ENCODE data around the gene STK33.

STK33 gene

DNA sequence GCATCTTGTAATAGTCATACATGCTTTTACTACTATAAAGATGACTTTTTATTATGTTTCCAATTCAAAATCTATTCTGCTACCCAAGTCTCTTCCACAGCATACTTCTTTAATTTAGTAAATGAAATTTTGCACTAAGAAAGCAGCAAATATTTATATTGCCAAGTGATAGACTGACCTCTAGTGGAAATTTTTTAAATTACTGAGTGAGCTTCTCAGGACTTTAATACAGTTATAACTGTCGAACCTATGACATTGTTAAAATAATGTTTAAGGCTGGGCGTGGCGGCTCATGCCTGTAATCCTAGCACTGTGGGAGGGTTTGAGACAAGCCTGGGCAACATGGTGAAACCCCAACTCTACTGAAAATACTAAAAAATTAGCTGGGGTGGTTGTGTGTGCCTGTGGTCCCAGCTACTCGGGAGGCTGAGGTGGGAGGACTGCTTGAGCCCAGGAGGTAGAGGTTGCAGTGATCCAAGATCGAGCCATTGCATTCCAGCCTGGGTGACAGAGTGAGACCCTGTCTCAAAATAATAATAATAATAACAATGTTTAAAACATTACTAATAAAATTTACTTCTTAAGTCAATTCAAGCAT, 27.3 kb downstream of the STK33 start:
- peak; percentile 26 for DNase-seq (ENCODE audit: extremely low spot score)
- ChIA-PET POLR2A (no interaction called here), CTCF (interaction anchor here (0.6 to 6.6 kb wide), 40 partner anchors 9 to 551 kb away, joined by 3 to 69 read pairs (median 6); partner anchors contain the start of gene LMO1)
- TF ChIP-seq, protein P1, sequence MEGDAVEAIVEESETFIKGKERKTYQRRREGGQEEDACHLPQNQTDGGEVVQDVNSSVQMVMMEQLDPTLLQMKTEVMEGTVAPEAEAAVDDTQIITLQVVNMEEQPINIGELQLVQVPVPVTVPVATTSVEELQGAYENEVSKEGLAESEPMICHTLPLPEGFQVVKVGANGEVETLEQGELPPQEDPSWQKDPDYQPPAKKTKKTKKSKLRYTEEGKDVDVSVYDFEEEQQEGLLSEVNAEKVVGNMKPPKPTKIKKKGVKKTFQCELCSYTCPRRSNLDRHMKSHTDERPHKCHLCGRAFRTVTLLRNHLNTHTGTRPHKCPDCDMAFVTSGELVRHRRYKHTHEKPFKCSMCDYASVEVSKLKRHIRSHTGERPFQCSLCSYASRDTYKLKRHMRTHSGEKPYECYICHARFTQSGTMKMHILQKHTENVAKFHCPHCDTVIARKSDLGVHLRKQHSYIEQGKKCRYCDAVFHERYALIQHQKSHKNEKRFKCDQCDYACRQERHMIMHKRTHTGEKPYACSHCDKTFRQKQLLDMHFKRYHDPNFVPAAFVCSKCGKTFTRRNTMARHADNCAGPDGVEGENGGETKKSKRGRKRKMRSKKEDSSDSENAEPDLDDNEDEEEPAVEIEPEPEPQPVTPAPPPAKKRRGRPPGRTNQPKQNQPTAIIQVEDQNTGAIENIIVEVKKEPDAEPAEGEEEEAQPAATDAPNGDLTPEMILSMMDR (IDR thresholded peaks at IDR 0.05; ENCODE audit: control extremely low read depth, extremely low read depth, low read depth, missing control alignments) = peak; percentile 49

DNA sequence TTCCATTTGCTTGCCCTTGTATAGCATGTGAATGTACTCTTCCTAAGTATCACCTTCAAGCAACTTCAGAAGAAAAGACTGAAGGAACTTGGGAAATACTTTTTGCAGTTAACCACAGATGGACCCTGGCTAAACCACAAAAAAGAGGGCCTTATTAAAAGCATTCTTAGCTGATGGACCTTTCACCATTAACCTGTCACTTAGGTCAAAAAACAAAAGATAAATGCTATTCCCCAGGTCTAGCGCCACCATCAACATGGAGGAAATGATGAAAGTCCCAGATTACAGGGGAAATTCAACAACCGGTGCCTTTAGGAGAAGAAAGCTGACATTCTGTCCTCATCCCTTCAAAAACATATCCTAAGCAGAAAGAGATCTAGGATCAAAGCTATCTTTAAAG, 29.5 kb downstream of the STK33 start:
- ChIA-PET POLR2A (no interaction called here), CTCF (interaction anchor here (1.1 to 6.6 kb wide), 4 partner anchors 342 to 558 kb away, joined by 3 to 69 read pairs (median 3); no protein-coding TSS in a partner anchor)
- TF ChIP-seq, protein P1 (IDR thresholded peaks at IDR 0.05; ENCODE audit: control extremely low read depth, extremely low read depth, low read depth, missing control alignments) = no peak
- no peak for DNase-seq (ENCODE audit: extremely low spot score)

DNA sequence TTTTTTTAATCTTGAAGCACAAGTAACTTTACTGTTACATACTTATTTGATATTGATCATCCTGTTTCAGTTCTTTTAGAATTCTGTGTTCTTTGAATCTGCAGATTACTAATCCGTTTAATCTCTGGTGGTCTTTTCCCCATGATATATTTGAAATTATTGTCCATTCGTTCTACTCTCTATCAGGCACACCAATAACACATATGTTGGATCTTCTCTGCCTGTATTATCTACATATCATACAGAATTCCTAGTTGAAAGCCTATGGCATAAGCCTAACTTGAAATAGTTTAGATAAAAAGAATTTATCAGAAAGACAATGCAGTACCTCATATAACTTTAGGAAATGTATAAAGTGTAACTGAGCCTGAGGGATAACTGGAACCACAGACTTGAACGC, 32.6 kb downstream of the STK33 start:
- TF ChIP-seq, protein P1 (IDR thresholded peaks at IDR 0.05; ENCODE audit: control extremely low read depth, extremely low read depth, low read depth, missing control alignments) = no peak
- no peak for DNase-seq (ENCODE audit: extremely low spot score)
- ChIA-PET CTCF (no interaction called here), POLR2A (no interaction called here)

DNA sequence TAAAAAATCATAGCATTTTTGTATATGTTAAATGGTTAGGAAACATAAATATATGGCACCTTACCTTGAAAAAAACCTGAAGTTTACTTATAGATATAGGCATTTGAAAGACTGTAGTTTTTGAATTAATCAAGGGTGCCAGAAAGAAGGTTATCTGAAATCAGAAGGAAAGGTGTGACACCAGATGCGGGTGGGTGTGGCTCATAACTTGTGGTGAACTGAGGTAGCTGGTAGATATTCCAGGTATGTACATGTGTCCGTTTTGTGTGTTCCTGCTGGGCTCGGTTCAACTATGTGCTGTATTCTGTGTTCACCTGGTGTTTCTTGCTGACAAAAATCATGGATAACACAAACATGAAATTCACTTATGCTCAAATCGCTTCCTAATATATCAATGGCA, 35.6 kb downstream of the STK33 start:
- TF ChIP-seq, protein P1 (IDR thresholded peaks at IDR 0.05; ENCODE audit: control extremely low read depth, extremely low read depth, low read depth, missing control alignments) = no peak
- CTCF ChIA-PET = interaction anchor here (1.8 kb wide), 1 partner anchor 8 kb away, joined by 8 read pairs; no protein-coding TSS in a partner anchor
- POLR2A ChIA-PET = no interaction called here
- no peak for DNase-seq (ENCODE audit: extremely low spot score)

DNA sequence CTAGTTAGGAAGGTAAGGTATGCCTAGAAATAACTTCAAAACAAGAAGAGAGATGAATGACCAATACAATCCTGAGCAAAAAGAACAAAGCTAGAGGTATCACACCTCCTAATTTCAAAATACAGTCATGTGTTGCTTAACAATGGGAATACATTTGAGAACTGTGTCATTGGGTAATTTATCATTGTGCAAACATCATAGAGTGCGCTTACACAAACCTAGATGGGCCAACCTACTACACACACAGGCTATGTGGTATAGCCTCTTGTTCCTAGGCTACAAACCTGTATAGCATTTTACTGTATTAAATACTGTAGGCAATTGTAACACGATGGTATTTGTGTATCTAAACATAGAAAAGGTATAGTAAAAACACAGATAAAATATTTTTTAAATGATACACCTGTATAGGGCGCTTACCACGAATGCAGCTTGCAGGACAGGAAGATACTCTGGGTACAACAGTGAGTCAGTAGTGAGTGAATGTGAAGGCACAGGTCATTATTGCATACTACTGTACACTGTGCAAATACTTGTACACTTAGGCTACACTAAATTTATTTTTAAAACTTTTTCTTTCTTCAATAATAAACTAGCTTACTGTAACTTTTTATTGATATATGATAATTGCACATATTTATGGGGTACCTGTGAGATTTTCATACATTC, 48.2 kb downstream of the STK33 start:
- DNase-seq (ENCODE audit: extremely low spot score) = no peak
- TF ChIP-seq, protein P1 (IDR thresholded peaks at IDR 0.05; ENCODE audit: control extremely low read depth, extremely low read depth, low read depth, missing control alignments) = no peak
- CTCF ChIA-PET = no interaction called here
- POLR2A ChIA-PET = no interaction called here

DNA sequence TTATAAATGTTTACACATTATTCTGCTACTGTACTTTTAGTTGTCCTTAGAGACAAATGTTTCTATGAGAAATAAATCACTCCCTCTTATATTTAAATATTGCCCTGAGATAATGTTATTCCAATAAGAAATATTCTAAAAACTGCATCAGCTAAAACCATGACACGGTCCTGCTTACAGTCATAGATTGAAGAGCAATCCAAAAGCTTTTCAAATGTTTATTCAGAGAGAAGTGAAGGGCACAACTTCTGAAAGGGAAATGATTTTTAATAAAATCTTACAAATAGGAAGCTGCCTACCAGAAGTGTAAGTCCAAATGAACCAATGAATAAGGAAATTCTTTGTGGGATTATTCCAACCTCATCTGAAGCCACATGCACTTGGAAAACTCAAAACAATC, 49.2 kb downstream of the STK33 start:
- CTCF ChIA-PET = interaction anchor here (1.0 kb wide), 1 partner anchor 22 kb away, joined by 3 read pairs; no protein-coding TSS in a partner anchor
- POLR2A ChIA-PET = no interaction called here
- DNase-seq (ENCODE audit: extremely low spot score) = no peak
- TF ChIP-seq, protein P1 (IDR thresholded peaks at IDR 0.05; ENCODE audit: control extremely low read depth, extremely low read depth, low read depth, missing control alignments) = no peak
